HG03558 (cell line): ENCODE results near the gene FBXL13.
"Not testable (repeated sequence)": the region's sequence is repeated elsewhere in the genome, so short reads cannot be mapped to it uniquely, and the experiment has no call there.

Experiments
- ATAC-seq: cut with Tn5 transposase; IDR thresholded peaks from one replicate; pipeline ENCODE4 v1.9.1; 2021; ENCODE audit warnings: moderate number of reproducible peaks; ENCODE audit not compliant: unreplicated experiment; ENCODE audit errors: extremely low read depth

Gene FBXL13

GRCh38 chr7:102912742-102913141, 161.9 kb downstream of the FBXL13 start, which contains the start of gene LRRC17:
LRRC17 (plus strand) TSS chr7:102913000; CDS start chr7:102933914, 20,914 bp downstream.
- ATAC-seq: no peak

- no peak for ATAC-seq
Measured at GRCh38 chr7:102908676-102909075, 165.9 kb downstream of the FBXL13 start.

DNA sequence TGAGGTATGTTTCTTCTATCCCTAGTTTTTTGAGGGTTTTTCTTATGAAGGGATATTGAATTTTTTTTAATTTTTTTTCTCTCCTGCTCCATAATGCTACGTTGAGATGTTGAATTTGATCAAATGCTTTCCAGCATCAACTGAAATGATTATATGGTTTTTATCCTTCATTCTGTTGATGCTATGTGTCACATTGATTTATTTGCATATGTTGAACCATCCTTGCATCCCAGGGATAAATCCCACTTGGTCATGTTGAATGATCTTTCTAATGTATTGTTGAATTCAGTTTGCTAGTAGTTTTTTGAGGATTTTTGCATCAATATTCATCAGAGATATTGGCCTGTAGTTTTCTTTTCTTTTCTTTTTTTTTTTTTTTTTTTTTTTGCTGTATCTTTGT, 171.0 kb downstream of the FBXL13 start:
- ATAC-seq: not testable (repeated sequence)

DNA sequence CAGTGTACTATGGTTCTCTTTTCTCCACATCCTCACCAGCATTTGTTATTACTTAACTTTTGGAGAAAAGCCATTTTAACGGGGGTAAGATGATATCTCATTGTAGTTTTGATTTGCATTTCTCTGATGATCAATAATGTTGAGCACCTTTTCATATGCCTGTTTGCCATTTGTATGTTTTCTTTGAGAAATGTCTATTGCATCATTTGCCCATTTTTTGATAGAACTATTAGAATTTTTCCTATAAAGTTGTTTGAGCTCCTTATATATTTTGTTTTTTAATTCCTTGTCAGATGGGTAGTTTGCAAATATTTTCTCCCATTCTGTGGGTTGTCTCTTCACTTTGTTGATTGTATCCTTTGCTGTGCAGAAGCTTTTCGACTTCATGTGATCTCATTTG, 172.5 kb downstream of the FBXL13 start:
- not testable (repeated sequence) for ATAC-seq

DNA sequence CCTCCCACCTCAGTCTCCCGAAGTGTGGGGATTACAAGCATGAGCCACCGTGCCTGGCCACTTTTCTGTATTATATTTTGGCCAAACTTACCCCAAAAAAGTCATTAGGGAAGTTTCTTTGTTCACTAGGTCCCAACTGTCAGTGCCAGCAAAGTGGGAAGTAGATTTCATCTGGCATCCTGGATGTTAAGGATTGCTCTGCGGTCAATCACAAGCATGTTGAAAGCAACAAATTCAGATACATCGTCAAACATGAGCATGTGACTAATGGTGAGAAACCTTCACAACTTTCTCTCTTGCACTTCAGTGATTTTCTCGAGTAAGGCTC, 176.1 kb downstream of the FBXL13 start:
- no peak for ATAC-seq

- no peak for ATAC-seq
Measured at GRCh38 chr7:102897856-102898531, 176.6 kb downstream of the FBXL13 start.

DNA sequence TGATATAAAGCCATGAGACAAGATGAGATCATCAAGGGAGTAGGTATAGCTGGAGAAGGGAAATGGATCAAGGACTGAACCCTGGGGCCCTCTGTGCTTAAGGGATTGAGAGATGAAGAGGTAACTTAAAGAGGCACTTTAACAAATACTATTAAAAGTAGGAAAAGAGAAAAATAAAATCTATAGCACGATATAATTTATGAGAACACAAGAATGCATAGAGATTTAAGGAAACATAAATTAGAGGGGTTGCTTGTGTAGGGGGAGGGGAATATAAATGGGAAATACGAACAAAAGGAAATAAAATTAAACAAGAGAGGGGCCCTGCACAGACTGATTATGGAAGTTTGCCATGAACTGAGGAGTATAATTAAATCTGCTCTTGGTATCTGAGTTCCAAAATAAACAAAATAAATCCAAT, 177.4 kb downstream of the FBXL13 start:
- ATAC-seq: no peak

DNA sequence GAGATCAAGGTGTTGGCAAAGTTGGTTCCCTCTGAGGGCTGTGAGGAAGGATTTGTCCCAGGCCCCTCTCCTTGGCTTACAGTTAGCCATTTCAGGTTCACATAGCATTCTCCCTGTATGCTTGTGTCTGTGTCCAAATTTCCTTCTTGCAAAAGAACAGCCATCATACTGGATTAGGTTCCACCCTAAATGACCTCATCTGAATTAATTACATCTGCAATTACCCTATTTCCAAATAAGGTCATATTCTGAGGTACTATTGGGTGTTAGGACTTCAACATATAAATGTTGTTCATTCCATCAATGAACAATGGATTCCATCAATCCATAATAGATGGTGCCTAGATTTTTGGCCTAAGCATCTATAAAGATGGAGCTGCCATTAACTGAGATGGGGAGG, 178.0 kb downstream of the FBXL13 start:
- ATAC-seq: no peak

GRCh38 chr7:102895602-102896001, 179.0 kb downstream of the FBXL13 start:
- ATAC-seq: no peak

- no peak for ATAC-seq
Measured at GRCh38 chr7:102892631-102893278, 181.8 kb downstream of the FBXL13 start.

DNA sequence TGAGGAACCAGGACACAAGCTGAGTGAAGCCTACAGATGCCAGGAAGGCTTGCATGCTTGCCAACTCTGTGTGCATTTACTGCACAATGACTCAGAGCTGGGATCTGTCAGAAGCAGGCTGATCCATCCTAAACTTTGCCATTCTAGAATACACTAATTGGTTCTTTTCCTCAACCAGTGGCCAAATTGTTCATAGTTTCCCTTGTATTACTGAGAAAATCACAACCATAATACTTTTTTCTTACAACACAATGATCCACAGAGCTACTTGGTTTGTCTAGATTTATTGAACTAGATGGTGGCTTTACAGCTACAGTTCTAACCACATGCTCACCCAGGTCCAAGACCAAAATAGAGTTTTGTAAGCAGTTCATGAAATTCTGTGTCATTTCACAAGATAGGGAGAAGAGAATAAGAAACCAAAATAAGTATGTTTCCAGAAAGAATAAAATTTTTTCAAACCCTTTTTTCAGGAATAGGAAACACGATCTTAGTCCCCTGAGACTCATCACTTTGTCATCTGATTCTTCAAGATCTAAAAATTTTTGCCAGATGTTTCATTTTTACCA, 182.8 kb downstream of the FBXL13 start:
- ATAC-seq: no peak

DNA sequence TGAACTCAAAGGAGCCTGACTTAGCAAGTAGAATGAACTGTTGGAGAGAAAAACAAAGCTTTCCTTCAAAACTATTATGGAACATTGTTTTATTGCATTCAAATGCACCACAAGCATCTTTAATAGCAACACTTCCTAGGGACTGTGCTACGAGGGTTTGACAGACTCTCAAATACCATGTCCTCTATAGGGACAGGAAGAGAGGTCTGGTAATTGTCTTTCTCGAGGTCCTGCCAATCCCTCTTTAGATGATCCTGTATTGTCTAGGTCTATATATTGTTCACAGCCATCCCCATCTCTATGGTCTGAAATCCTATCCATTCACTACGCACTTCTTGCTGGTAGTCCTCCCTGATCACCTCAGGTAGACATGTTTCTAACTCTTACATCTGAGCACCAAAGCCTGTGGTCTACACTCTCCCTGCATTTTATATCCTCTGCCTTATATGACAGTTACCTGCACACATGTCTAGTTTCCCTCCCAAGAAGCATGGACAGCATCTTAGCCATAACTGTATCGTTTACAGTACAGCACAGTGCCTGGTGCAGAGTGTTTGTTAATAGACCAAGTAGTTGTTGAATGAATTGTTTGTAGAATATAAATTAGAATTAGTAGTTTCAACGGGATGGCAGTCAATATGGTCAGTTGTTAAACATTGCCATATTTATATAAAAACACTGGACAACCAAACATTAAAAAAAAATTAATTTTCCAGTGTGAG, 183.5 kb downstream of the FBXL13 start:
- ATAC-seq: no peak

DNA sequence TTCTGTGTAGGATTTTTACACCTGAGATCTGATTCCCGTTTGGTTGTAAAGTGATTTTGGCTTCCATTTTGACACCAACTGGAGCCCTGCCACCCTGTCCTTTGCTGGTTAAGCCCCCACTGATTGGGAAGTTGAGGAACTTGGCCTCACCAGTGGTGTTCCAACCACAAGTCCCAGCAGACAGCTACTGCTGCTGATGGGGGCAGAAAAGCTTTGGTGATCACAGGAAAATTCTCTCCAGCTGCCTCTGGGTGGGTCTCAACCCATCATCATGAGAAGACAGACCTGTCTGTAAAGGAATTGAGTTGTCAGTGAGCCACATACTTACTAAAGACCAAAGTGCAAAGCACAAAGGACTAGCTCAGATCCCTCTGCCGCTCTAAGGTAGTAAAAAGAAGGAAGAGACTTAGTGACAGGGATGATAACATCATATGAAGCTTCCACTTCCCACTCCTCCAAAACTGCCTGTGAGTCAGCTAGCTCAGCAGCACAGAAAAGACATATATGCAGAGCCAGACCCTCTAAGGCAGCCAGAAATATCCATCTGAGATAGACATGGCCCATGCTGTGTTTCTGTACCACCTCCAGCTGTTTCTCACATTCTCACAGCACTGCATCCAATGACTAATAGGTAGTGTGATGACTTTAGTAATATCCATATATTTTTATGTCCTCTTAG, 184.2 kb downstream of the FBXL13 start:
- ATAC-seq: no peak

- ATAC-seq: no peak
Measured at GRCh38 chr7:102889851-102890250, 184.7 kb downstream of the FBXL13 start.

DNA sequence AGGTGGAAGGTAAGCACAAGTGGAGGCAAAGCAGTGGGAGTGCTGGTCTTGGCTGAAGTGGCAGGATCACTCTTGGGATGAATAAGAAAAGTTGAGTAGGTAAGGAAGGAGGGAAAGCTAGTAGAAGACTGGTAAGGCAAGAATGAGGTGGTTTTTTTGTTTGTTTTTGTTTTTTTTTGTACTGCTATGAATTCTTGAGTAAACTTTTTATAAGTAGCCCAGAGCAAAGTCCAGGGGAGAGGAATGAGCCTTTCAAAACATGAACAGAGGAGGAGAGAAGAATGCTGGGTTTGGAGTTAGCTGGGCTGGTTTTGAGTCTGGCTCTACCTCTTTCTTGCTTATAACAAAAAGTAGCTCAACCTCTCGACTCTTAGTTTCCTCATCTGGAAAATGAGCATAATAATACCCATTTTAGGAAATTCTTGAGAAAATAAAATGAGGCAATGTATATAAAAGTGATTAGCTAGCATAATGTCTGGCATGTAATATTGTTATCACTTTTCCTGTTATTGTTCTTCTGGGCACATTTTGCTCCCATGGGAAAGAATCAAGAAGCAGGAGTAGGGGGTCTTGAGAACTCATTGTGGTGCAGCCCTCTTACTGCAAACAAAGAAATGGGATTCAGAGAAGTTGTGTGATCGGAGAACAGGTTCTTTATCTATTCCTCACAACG, 185.9 kb downstream of the FBXL13 start:
- no peak for ATAC-seq

DNA sequence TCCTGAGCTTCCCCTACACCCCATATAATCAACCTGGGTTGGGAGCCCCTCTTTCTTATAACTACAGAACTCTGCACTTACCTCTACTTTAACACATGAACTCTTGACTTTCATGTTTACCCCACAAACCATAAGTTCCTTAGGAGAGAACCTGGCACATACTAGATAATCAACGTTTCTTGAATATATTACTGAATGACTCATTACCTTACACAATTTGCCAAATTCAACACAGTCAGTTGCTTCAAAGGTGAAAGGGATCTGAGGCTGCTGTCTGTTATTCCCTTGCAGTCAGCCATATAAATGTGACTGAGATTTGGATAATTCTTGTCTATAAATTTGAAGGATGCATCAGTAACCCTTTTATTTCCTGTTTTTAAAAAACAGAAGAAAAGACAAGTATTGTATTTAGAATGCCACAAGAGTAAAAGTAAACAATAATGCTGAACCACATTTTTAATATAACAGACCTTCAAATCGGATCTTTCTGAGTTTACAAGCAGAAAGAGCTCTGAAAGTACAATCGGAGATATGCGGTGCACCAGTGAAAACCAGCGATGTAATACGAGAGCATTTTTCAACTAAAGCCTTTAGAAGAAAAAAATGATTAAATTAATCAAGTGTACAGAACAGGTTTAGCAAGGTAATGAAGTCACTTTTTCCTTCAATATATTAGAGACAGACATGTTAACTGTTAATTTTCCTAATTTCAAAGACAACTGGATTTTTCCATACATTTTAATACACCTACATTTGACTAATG, 191.3 kb downstream of the FBXL13 start:
- ATAC-seq: no peak

DNA sequence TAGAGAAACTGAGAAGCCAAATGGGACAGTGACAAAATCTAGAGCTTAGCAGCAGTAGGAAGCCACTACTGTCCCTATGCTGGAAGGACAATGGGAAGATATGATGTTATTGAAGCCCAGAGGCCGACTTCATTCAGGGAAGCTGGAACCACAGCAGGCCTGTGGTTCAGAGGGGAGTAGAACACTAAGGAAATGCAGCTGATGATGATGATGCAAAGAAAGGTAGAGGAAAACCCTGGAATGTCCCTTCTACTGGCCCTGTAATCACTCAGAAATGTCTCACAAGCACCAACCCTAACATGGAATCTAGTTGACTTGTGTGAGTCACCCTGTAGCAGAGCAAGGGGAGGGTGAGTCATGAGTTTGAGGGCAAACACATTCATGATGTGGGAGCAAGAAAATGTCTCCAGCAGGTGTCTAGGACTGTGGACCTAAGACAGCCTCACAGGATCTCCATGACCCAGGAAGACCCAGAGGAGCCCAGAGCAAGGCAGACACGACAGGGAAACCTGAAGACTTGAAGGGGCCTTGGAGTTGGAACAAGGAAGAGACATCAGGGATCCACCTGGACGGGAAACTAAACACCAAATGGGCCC, 198.8 kb downstream of the FBXL13 start:
- ATAC-seq: no peak

- no peak for ATAC-seq
Measured at GRCh38 chr7:102874966-102875365, 199.6 kb downstream of the FBXL13 start.
